Amniotic epithelial cell (primary cell): ENCODE data around the gene ETFB.

ENCODE experiments used
- DNase-seq: peaks from one replicate; pipeline ENCODE4 v3.0.0-alpha.2; 2010; ENCODE audit warnings: low read depth

Gene ETFB

DNA sequence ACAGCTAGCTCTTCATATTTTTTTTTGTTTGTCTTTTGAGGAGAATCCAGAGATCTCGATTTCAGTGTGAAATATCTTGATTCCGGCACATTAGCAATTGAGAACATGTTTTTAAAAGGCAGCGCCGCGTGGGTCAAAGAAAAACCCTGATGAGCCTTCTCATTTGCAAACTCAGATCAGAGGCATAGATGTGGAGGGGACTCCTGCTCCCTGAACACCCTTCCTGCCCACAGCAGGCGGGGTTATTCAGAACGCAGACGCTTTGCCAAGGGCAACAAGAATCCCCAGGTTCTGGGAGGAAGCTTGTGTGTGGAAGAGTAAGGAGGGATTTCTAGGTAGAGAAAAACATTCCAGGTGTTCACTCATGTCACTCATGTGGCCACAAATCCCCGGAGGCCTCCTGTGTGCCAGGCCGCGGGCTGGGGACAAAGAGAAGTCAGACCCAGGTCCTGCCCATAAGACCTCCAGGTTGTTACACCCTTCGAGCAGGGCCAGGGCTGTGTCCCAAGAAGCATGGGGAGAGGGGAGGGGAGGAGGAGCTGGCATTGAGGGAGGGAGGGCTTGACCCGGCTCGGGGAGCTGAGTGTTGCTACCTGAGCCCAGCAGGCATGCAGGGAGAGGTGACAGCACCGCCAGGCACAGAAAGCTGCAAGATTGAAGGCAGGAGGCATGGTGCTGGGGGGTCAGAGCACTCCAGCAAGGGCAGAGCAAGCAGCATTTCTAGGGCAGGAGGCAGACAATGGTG lies 70.6 kb downstream of the ETFB start:
- no peak for DNase-seq
